ENCODE data around the gene PRPSAP2. TPM values are rescaled to one million over a fixed set of nuclear protein-coding genes. Genes with fewer than 3 reads are reported as not detected.

PRPSAP2 gene
- total RNA-seq, 1 experiment from 2014 or later = 37.8 TPM

GRCh38 chr17:18944646-18945045 lies 86.7 kb downstream of the PRPSAP2 start:
- RAD21 ChIA-PET (ENCODE audit: low non-redundant PET in 1 of 2, low total read pairs in 2 of 2, uncharacterized antibody in 2 of 2, unreplicated experiment in 2 of 2) = no interaction called here

GRCh38 chr17:18946536-18946935 lies 88.6 kb downstream of the PRPSAP2 start:
- no TSS peak for BruUV-seq (replicated peaks)
- ATAC-seq = no peak
- RAD21 ChIA-PET (ENCODE audit: low non-redundant PET in 1 of 2, low total read pairs in 2 of 2, uncharacterized antibody in 2 of 2, unreplicated experiment in 2 of 2) = no interaction called here
- Histone ChIP-seq H3K27me3 (ENCODE audit: insufficient read depth, low read length) (0 out of 2 replicates have a peak, but pooled peaks cover 4% of the 10 kb centered on the region), H2AFZ (ENCODE audit: low read depth, low read length, poor library complexity, severe bottlenecking) (no peak overlapping the region), H3K27ac (ENCODE audit: low read depth, low read length) (no peak overlapping the region), H3K4me2 (ENCODE audit: low read length) (no peak overlapping the region), H3K4me1 (ENCODE audit: control insufficient read depth in 1 of 2, insufficient read depth in 2 of 2, low read length in 2 of 2) (no peaks in the 10 kb centered on the region), H3K4me3 (replicated peaks in 1 of 2; ENCODE audit: low read depth in 1 of 2, low read length in 2 of 2) (no peak overlapping the region), H3K9ac (ENCODE audit: low read length) (no peak overlapping the region), H3K79me2 (ENCODE audit: insufficient read depth, low read length) (no peaks in the 10 kb centered on the region), H3K9me2 (ENCODE audit: insufficient read depth) (no peaks in the 10 kb centered on the region), H3K36me3 (ENCODE audit: control insufficient read depth in 1 of 2, insufficient read depth in 2 of 2, low read length in 2 of 2) (no peaks in the 10 kb centered on the region), H4K20me1 (ENCODE audit: insufficient read depth) (no peaks in the 10 kb centered on the region), H3K9me3 (ENCODE audit: control insufficient read depth in 1 of 2, insufficient read depth in 1 of 2, low read depth in 1 of 2, low read length in 2 of 2) (no peaks in the 10 kb centered on the region)
- no peak for TF ChIP-seq EZH2 (IDR thresholded peaks at IDR 0.05)
- no peak for TF ChIP-seq ZNF274 (IDR thresholded peaks at IDR 0.05; ENCODE audit: low read depth, low read length)
- TF ChIP-seq CBX3 (IDR thresholded peaks at IDR 0.05; ENCODE audit: low read depth) = no peak
- TF ChIP-seq FOSL1 (IDR thresholded peaks at IDR 0.05; ENCODE audit: low read depth) = no peak
- no peak for TF ChIP-seq MAX (IDR thresholded peaks at IDR 0.05)
- no peak for TF ChIP-seq EGR1 (IDR thresholded peaks at IDR 0.05; ENCODE audit: low read depth)
- TF ChIP-seq ZBTB33 (IDR thresholded peaks at IDR 0.05; ENCODE audit: extremely low read depth, insufficient replicate concordance, low read length) = no peak
- CTCF ChIA-PET = interaction anchor here (0.8 kb wide), 1 partner anchor 15 kb away, joined by 3 read pairs; no protein-coding TSS in a partner anchor
- POLR2A ChIA-PET = interaction anchor here (0.6 kb wide), 1 partner anchor 47 kb away, joined by 4 read pairs; no protein-coding TSS in a partner anchor
- intact Hi-C loops (cut with micrococcal nuclease) = no loop called here
- no peak for DNase-seq (ENCODE audit: low read depth, low spot score)

More at GRCh38 chr17:18944646-18945045, 86.7 kb downstream of the PRPSAP2 start:
- Histone ChIP-seq H3K4me1 (ENCODE audit: control insufficient read depth in 1 of 2, insufficient read depth in 2 of 2, low read length in 2 of 2) (no peaks in the 10 kb centered on the region), H3K9ac (ENCODE audit: low read length) (no peak overlapping the region), H3K27me3 (ENCODE audit: insufficient read depth, low read length) (0 out of 2 replicates have a peak, but pooled peaks cover 4% of the 10 kb centered on the region), H3K4me3 (replicated peaks in 1 of 2; ENCODE audit: low read depth in 1 of 2, low read length in 2 of 2) (no peak overlapping the region), H2AFZ (ENCODE audit: low read depth, low read length, poor library complexity, severe bottlenecking) (no peak overlapping the region), H3K9me3 (ENCODE audit: control insufficient read depth in 1 of 2, insufficient read depth in 1 of 2, low read depth in 1 of 2, low read length in 2 of 2) (no peaks in the 10 kb centered on the region), H3K4me2 (ENCODE audit: low read length) (no peak overlapping the region), H3K79me2 (ENCODE audit: insufficient read depth, low read length) (no peaks in the 10 kb centered on the region), H3K36me3 (ENCODE audit: control insufficient read depth in 1 of 2, insufficient read depth in 2 of 2, low read length in 2 of 2) (no peaks in the 10 kb centered on the region), H4K20me1 (ENCODE audit: insufficient read depth) (no peaks in the 10 kb centered on the region), H3K27ac (ENCODE audit: low read depth, low read length) (no peak overlapping the region), H3K9me2 (ENCODE audit: insufficient read depth) (no peaks in the 10 kb centered on the region)
- BruUV-seq (replicated peaks) = no TSS peak
- intact Hi-C loops (cut with micrococcal nuclease) = no loop called here
- ATAC-seq (no peak), DNase-seq (ENCODE audit: low read depth, low spot score) (no peak)
- TF ChIP-seq SRF (IDR thresholded peaks at IDR 0.05; ENCODE audit: low read depth) (no peak), CEBPB (IDR thresholded peaks at IDR 0.05; ENCODE audit: low read depth) (no peak)
- ChIA-PET CTCF (no interaction called here), POLR2A (no interaction called here)

Measured in HCT116 (cell line).